ENCODE data around the gene C19orf38.

Gene C19orf38

GRCh38 chr19:10808937-10809649 lies 39.1 kb upstream of the C19orf38 start:
- DNase-seq (ENCODE audit: low read depth): peak; percentile 5
- TF ChIP-seq, protein P1, sequence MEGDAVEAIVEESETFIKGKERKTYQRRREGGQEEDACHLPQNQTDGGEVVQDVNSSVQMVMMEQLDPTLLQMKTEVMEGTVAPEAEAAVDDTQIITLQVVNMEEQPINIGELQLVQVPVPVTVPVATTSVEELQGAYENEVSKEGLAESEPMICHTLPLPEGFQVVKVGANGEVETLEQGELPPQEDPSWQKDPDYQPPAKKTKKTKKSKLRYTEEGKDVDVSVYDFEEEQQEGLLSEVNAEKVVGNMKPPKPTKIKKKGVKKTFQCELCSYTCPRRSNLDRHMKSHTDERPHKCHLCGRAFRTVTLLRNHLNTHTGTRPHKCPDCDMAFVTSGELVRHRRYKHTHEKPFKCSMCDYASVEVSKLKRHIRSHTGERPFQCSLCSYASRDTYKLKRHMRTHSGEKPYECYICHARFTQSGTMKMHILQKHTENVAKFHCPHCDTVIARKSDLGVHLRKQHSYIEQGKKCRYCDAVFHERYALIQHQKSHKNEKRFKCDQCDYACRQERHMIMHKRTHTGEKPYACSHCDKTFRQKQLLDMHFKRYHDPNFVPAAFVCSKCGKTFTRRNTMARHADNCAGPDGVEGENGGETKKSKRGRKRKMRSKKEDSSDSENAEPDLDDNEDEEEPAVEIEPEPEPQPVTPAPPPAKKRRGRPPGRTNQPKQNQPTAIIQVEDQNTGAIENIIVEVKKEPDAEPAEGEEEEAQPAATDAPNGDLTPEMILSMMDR (IDR thresholded peaks at IDR 0.05; ENCODE audit: control insufficient read depth, insufficient read depth, low read depth, low read length, missing control alignments): no peak
- no peak overlapping the region for H3K4me3 ChIP-seq (ENCODE audit: control insufficient read depth, low read depth, low read length)

DNA sequence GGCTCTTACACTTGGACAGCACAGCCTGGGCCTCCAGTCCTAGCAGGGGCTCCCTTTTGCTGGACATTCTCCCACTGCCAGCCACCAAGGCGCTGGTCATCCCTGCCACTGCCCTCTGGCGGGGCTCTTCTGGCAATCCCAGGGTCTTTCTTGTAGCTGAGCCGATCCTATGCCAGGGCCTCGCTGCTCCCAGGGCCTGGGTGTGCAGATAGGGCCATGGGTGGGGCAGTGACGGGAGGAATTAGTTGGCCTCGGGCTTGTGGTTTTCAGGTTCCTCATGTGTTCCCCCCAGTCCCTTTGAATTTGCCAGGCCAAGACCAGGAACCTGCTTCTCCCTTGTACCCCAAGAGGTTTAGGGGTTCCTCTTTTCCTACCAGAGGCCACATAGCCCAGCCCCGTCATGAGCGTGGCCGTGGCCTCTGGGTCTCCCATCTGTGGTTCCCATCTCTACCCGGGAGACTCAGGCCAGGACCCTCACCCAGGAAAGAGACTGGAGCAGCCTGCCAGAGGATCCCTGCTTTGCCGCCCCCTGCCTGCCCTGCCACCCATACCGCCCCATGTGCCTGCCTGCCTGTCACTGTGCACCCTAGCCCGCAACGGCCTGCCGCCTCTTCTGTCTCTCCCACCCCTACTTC lies 38.4 kb upstream of the C19orf38 start:
- TF ChIP-seq, protein P1 (IDR thresholded peaks at IDR 0.05; ENCODE audit: control insufficient read depth, insufficient read depth, low read depth, low read length, missing control alignments): no peak
- H3K4me3 ChIP-seq (ENCODE audit: control insufficient read depth, low read depth, low read length): no peak overlapping the region
- DNase-seq (ENCODE audit: low read depth): no peak

- TF ChIP-seq, protein P1 (IDR thresholded peaks at IDR 0.05; ENCODE audit: control insufficient read depth, insufficient read depth, low read depth, low read length, missing control alignments): no peak
- H3K4me3 ChIP-seq (ENCODE audit: control insufficient read depth, low read depth, low read length): no peak overlapping the region
- no peak for DNase-seq (ENCODE audit: low read depth)
These were observed 36.7 kb upstream of the C19orf38 start for GRCh38 chr19:10811391-10812111.

GRCh38 chr19:10812196-10812595 lies 36.0 kb upstream of the C19orf38 start:
- TF ChIP-seq, protein P1 (IDR thresholded peaks at IDR 0.05; ENCODE audit: control insufficient read depth, insufficient read depth, low read depth, low read length, missing control alignments): no peak
- DNase-seq (ENCODE audit: low read depth): no peak

GRCh38 chr19:10812902-10813404 lies 35.3 kb upstream of the C19orf38 start:
- DNase-seq (ENCODE audit: low read depth): peak; percentile 86
- TF ChIP-seq, protein P1 (IDR thresholded peaks at IDR 0.05; ENCODE audit: control insufficient read depth, insufficient read depth, low read depth, low read length, missing control alignments): no peak
- no peak overlapping the region for H3K4me3 ChIP-seq (ENCODE audit: control insufficient read depth, low read depth, low read length)

More at GRCh38 chr19:10812196-10812595, 36.0 kb upstream of the C19orf38 start:
- no peak overlapping the region for H3K4me3 ChIP-seq (ENCODE audit: control insufficient read depth, low read depth, low read length)

DNA sequence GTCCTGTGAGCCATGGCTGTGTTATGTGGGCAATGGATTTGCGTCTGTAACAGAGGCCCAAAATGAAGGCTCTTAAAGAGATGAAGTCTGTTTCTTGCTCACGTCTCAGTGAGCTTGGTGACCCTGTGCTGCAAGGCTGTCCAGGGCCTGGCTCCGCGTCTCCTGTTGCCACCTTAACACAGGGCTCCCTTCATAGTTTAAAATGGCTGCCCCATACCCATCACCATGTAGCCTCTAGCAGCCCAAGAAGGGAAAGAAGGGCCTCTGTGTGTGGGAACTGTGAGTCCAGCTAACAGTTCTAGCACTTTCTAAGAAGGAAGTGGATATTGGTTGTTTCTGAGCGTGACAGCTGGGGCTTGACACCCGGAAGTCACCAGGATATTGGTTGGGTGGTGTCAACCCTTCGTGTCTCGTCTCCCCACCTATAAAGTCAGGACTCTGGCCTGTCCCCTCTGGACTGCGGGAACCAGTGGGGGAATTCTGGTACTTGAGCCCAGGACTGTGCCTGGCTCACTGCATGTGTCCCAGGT lies 33.1 kb upstream of the C19orf38 start:
- no peak for DNase-seq (ENCODE audit: low read depth)
- peak overlapping the region; percentile 91 for H3K4me3 ChIP-seq (ENCODE audit: control insufficient read depth, low read depth, low read length)
- TF ChIP-seq, protein P1 (IDR thresholded peaks at IDR 0.05; ENCODE audit: control insufficient read depth, insufficient read depth, low read depth, low read length, missing control alignments): no peak

Data from AG09309 (cell line).